Esophagus (tissue), 2 donors: ENCODE measurements around the gene SDR42E2. TPM values are rescaled to one million over a fixed set of nuclear protein-coding genes. Genes with fewer than 3 reads are reported as not detected.
A peak's percentile ranks its signal among the peaks of the same experiment; 100 is the strongest.

ENCODE experiments used
- H3K27ac ChIP-seq, 2 donors: one replicate each; pipeline ENCODE4 v1.5.1; 2013; ENCODE audit warnings: low read depth in 2 of 2, mild to moderate bottlenecking in 2 of 2, inconsistent platforms in 1 of 2, low read length in 1 of 2, moderate library complexity in 1 of 2
- H3K27me3 ChIP-seq, 2 donors: one replicate each; pipeline ENCODE4 v1.6.1; 2013; ENCODE audit warnings: low read length in 2 of 2, control low read depth in 1 of 2, mild to moderate bottlenecking in 1 of 2; ENCODE audit not compliant: insufficient read depth in 2 of 2, control insufficient read depth in 1 of 2
- H3K36me3 ChIP-seq, 2 donors: one replicate each; pipeline ENCODE4 v1.6.1; 2013; ENCODE audit warnings: low read length in 1 of 2; ENCODE audit not compliant: control insufficient read depth in 2 of 2, insufficient read depth in 2 of 2
- H3K4me1 ChIP-seq, 2 donors: one replicate each; pipeline ENCODE4 v1.6.1; 2013; ENCODE audit warnings: low read length in 1 of 2; ENCODE audit not compliant: control insufficient read depth in 2 of 2, insufficient read depth in 2 of 2
- H3K4me3 ChIP-seq, 2 donors: one replicate each; pipeline ENCODE4 v1.5.1; 2013; ENCODE audit warnings: low read length in 2 of 2, mild to moderate bottlenecking in 2 of 2, low read depth in 1 of 2, moderate library complexity in 1 of 2
- H3K9me3 ChIP-seq, 2 donors: one replicate each; pipeline ENCODE4 v1.6.1; 2013; ENCODE audit warnings: mild to moderate bottlenecking in 2 of 2, low read depth in 1 of 2, low read length in 1 of 2, moderate library complexity in 1 of 2; ENCODE audit not compliant: control insufficient read depth in 2 of 2, insufficient read depth in 1 of 2
- WGBS, 2 donors: extraction: QIAGEN DNeasy Blood & Tissue Kit; methylation state at CpG; one replicate each; pipeline ENCODE4 v1.1.7; 2013; 5-methylcytosine and 5-hydroxymethylcytosine counted together
- polyA plus RNA-seq, 2 donors: library from polyadenylated mRNA; stranded (reverse); fragments of 200-250 nt; gene quantifications; one replicate each; pipeline ENCODE4 v1.2.3, GENCODE V29; 2013
- donor health status: healthy with polysubstance abuse.
- donor health status: Bipolar disorder and iron deficiency.

The SDR42E2 gene
- polyA plus RNA-seq, 2 donors = 0.04 TPM; not detected in 1

DNA sequence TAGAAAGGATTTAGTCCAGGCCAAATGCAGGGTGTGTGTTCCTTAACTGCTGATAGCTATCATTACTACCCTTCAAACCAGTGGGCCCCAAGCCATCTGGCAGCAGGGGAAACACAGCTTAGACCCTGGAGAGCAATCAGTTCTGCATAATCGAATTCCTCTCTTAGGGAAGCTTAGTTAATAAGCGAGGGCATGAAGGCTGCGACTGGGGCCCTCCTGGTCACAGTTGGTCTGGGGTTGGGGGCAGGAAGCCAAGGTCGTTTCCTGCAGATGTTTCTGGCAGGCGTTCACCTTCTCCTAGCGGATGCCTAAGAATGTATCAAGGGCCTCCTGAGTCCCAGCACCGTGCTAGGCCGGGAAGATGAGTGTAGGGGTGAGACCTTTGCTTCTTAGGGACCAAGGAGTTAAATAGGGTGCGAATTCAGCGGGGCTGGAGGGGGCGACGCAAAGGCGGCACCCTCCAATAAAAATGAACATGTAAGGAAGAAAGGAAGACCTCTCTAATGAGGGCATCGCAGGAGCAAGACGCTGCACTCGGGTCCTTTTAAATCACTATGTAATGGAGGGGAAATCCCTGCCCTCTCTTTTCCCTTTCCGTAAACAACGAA is 27.3 kb downstream of the SDR42E2 start:
- no peaks in the 10 kb centered on the region for H3K9me3 ChIP-seq
- peak overlapping the region; percentile 92 to 99 for H3K27ac ChIP-seq
- 2% methylated on average over 18 of the region's 18 CpGs for WGBS, 2 donors
- H3K4me1 ChIP-seq = peaks cover 2% of the 10 kb centered on the region in 2 donors
- H3K4me3 ChIP-seq = peak overlapping the region; percentile 66 to 76
- H3K27me3 ChIP-seq = no peaks in the 10 kb centered on the region
- H3K36me3 ChIP-seq = no peaks in the 10 kb centered on the region

GRCh38 chr16:22190081-22190775 is 27.9 kb downstream of the SDR42E2 start:
- Histone ChIP-seq H3K27ac (peak overlapping the region; percentile 92 to 99), H3K27me3 (no peaks in the 10 kb centered on the region), H3K9me3 (no peaks in the 10 kb centered on the region), H3K36me3 (no peaks in the 10 kb centered on the region), H3K4me3 (peak overlapping the region; percentile 66 to 76), H3K4me1 (peaks cover 2% of the 10 kb centered on the region in 2 donors)
- WGBS, 2 donors = 0 to 1% methylated on average over 72 of the region's 72 CpGs

- Histone ChIP-seq H3K36me3 (no peaks in the 10 kb centered on the region), H3K27ac (peak overlapping the region; percentile 92 to 99), H3K9me3 (no peaks in the 10 kb centered on the region), H3K4me1 (peaks cover 2% of the 10 kb centered on the region in 2 donors), H3K4me3 (peak overlapping the region; percentile 47 to 66), H3K27me3 (no peaks in the 10 kb centered on the region)
- 0 to 1% methylated on average over 43 of the region's 43 CpGs for WGBS, 2 donors
Observed at GRCh38 chr16:22190776-22191531, 28.6 kb downstream of the SDR42E2 start.

GRCh38 chr16:22191532-22192260 is 29.4 kb downstream of the SDR42E2 start:
- Histone ChIP-seq H3K36me3 (no peaks in the 10 kb centered on the region), H3K4me3 (peak overlapping the region; percentile 47 to 49), H3K4me1 (peaks cover 2% of the 10 kb centered on the region in 2 donors), H3K9me3 (no peaks in the 10 kb centered on the region), H3K27me3 (no peaks in the 10 kb centered on the region), H3K27ac (peak overlapping the region; percentile 92 to 99)
- 8 to 13% methylated on average over 9 of the region's 9 CpGs for WGBS, 2 donors

DNA sequence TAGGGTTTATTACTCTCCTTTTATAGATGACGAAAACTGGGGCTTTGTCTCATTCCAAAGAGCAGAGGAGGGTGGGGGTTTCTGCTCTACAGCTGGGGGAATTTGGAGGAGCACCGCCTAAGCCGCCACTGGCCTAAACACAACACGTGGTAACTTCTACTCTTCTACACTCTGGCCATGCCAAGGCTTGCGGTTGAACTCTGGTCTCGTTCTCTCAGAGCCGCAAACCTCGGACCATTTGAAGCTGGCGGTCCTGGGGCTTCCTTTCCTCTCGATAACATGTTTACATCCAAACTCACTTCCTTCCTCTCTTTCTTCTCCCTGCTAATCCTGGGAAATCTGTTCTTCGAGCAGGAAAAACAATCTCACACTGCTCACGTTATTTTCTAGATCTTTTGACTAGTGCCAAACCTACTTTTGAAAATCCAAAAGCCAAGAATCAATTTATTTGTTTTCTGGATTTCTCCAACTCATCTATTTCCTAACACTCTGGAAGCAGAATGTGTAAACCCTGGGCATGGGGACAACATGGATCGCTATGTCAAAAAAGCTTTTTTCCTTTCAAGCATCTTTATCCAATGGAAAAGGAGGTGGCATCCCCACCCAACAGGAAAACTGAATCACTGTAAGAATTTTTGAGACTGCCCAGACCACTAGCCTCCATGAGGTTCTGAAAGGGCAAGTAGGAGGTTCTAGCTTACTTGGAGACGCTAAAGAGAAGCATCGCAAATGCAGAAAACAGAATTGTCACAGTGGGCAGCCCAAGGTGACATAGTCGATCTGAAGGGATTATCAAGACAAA is 30.2 kb downstream of the SDR42E2 start:
- peak overlapping the region in 1 of 2 donors; percentile 49 for H3K4me3 ChIP-seq
- 19 to 25% methylated on average over 16 of the region's 16 CpGs for WGBS, 2 donors
- H3K4me1 ChIP-seq = peaks cover 2% of the 10 kb centered on the region in 2 donors

DNA sequence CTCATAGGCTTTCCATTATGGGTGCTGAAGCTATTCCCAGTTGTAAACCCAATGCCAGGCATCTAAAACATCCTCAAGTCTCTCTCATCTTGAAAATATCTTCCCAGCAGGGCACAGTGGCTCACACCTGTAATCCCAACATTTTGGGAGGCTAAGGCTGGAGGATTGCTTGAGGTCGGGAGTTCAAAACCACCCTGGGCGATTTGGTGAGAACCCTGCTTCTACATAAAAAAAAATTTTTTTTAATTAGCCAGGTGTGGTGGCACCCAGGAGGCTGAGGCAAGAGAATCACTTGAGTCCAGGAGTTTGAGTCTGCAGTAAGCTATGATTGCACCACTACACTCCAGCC is 30.7 kb downstream of the SDR42E2 start:
- Histone ChIP-seq H3K9me3 (no peaks in the 10 kb centered on the region), H3K36me3 (no peaks in the 10 kb centered on the region), H3K27me3 (no peaks in the 10 kb centered on the region), H3K4me1 (peaks cover 2% of the 10 kb centered on the region in 2 donors), H3K27ac (peak overlapping the region; percentile 58 to 86), H3K4me3 (no peak overlapping the region)
- 90% methylated on average over 2 of the region's 2 CpGs for WGBS, 2 donors

More for the DNA sequence above, 30.2 kb downstream of the SDR42E2 start:
- no peaks in the 10 kb centered on the region for H3K36me3 ChIP-seq
- no peaks in the 10 kb centered on the region for H3K27me3 ChIP-seq
- peak overlapping the region; percentile 78 to 86 for H3K27ac ChIP-seq
- no peaks in the 10 kb centered on the region for H3K9me3 ChIP-seq

- Histone ChIP-seq H3K36me3 (no peaks in the 10 kb centered on the region), H3K9me3 (no peaks in the 10 kb centered on the region), H3K27ac (peak overlapping the region; percentile 36), H3K27me3 (no peaks in the 10 kb centered on the region), H3K4me1 (no peaks in the 10 kb centered on the region), H3K4me3 (no peak overlapping the region)
- WGBS, 2 donors = 65 to 69% methylated on average over 9 of the region's 9 CpGs
Observed at GRCh38 chr16:22194707-22195444, 32.6 kb downstream of the SDR42E2 start.

DNA sequence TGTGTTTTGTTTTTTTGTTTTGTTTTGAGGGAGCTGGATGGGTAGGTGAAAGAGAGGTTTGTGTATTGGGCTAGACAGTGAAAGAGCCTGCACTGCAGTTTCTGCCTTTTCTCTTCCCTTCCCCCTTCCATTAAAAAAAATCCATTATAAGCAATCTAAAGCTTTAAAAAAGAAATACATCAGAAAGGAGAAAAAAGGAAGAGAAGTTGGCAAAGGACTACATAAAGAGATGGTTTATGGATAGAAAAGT is 33.1 kb downstream of the SDR42E2 start:
- H3K4me3 ChIP-seq = no peak overlapping the region
- no peaks in the 10 kb centered on the region for H3K27me3 ChIP-seq
- H3K27ac ChIP-seq = peak overlapping the region; percentile 60 to 69
- H3K36me3 ChIP-seq = no peaks in the 10 kb centered on the region
- no peaks in the 10 kb centered on the region for H3K9me3 ChIP-seq
- no peaks in the 10 kb centered on the region for H3K4me1 ChIP-seq
